Stimulated activated CD8-positive, alpha-beta memory T cell treated with anti-CD3 and anti-CD28 coated beads, Interleukin-7, amount 100 ng/mL, for 4 hours (primary cell): ENCODE results near the gene LRRC4C.
"Not testable (repeated sequence)": the region's sequence is repeated elsewhere in the genome, so short reads cannot be mapped to it uniquely, and the experiment has no call there.

ENCODE experiments used
- DNase-seq, 2 donors: peaks; one replicate each; pipeline ENCODE4 v3.0.0-alpha.2; 2020; ENCODE audit warnings: low read depth in 2 of 2

Gene LRRC4C

GRCh38 chr11:40879911-40880310 lies 579.5 kb downstream of the LRRC4C start:
- no peak for DNase-seq

DNA sequence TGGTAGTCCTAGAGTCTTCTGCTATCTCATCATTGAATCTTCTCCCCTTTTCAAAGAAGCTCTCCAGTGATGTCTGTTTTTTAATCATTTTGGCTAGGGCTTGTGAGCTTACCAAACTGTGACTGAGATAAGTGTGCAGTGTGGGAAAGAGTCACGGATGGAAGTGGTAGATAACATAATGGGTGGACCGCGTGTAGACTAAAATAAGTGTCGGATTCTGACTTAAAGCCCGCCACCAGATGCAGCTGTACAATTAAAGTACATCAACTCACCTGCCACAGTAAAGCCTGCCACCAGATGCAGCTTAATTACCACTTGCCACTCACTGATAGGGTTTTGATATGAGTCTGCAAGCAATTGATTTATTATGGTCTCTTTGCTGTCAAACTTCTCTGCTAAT lies 581.5 kb downstream of the LRRC4C start:
- no peak for DNase-seq

DNA sequence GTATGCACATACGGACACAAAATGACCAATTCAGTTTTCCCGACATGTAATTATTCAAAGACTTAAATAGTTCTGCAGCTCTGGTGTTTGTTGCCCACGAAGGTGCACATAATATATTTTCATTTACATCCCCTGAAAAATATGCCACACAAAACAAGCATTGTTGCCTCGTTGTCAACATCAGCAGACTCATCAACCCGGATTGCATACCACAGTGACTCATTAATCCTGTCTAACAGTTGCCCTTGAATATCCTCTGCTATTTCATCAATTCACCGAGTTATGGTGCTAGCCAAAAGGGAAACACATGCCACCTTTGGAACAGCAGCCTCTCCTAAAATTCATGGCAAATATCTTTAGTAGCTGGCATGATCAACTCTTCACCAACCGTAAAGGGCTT lies 582.2 kb downstream of the LRRC4C start:
- DNase-seq: no peak

DNA sequence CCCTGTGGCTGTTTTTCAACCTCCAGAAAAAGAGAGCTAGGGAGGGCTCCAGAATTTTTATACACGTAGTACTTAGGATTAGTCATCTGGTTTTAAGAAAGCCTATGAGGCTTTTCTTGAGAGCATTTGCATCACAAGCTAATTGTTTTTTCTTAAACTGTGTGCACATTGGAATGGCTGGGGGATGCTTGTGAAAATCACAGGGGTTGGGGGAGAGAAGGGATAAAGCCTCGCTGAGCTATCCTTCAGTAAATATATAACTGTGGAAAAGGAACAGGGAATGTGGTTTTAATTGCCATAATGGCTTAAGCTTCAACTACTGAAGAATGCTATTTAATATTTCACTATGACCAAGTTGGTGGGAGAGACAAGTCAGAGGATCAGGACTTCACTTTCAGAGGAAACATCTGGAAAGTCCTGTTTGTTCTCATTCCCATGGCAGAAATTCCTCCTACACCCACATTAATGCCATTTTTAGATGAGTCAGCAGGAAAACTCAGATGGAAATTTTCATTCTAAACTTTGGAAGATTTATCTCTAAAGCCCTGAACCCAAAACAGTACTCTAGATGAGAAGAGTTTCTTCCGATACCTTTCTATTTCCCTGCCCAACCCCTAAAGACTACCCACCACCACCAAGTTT lies 591.3 kb downstream of the LRRC4C start:
- no peak for DNase-seq

GRCh38 chr11:40857754-40858153 lies 601.7 kb downstream of the LRRC4C start:
- DNase-seq: not testable (repeated sequence)

DNA sequence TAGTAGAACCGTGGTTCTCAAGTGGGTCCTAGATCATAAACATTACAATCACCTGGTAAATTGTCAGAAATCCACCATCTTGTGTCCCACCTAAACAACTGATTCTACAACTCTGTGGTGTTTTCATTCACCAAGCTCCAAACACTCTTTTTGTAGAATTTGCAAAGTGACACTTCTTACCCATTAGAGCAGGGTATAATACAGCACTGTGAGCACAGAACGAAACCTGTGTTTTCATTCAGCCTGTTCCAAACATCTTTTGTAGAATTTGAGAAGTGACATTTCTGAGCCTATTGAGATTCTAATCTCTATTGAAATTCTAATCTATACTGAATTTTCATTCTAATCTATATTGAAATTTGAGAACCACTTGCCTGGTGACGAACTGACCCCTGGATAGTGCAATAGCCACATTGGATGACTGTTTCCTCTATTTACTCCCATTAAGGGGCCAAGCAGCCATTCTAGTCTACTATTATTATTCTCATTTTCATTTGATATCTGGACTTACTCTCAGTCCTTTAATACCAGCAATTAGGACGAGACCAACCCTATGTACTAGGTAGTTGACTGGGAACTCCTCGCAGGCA lies 616.6 kb downstream of the LRRC4C start:
- DNase-seq: no peak

DNA sequence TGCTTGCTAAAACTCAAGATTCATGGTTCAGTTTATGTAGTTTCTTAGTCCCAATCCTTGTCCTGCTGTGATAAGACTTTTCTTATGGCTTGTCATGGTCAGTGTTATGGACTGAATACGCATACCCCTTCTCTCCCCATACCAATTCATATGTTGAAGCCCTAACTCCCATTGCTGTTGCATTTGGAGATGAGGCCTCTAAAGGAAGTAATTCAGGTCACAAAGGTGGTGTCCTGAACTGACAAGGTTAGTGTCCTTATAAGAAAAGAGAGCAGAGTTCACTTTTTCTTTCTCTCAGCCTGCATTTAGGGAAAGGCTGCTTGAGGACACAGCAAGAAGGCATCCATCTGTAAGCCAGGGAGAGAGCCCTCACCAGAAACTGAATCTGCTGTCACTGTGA lies 618.2 kb downstream of the LRRC4C start:
- no peak for DNase-seq

- no peak for DNase-seq
Measured at GRCh38 chr11:40838181-40838683, 621.2 kb downstream of the LRRC4C start.

GRCh38 chr11:40827116-40827515 lies 632.3 kb downstream of the LRRC4C start:
- no peak for DNase-seq

GRCh38 chr11:40826601-40827000 lies 632.9 kb downstream of the LRRC4C start:
- DNase-seq: no peak

GRCh38 chr11:40825201-40825834 lies 634.1 kb downstream of the LRRC4C start:
- DNase-seq: no peak

DNA sequence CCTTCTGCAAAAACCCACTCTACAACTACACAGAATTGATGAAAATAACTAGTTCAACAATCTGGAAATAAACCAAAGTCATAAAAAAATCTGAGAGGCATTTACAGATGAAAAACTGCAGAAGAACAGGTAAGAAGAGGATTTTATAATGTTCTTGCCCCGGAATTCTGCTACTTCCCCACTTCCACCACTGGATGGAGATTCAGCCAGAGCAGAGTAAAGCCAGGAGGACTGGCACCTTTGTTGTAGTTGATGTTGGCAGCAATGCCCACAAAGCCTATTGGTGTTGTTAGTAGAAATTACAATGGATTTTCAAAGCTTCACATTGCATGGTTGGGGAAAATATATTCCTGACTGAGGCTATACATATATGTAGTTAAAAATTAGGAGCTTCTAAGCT lies 640.2 kb downstream of the LRRC4C start:
- no peak for DNase-seq

- DNase-seq: no peak
Measured at GRCh38 chr11:40816976-40817375, 642.5 kb downstream of the LRRC4C start.

DNA sequence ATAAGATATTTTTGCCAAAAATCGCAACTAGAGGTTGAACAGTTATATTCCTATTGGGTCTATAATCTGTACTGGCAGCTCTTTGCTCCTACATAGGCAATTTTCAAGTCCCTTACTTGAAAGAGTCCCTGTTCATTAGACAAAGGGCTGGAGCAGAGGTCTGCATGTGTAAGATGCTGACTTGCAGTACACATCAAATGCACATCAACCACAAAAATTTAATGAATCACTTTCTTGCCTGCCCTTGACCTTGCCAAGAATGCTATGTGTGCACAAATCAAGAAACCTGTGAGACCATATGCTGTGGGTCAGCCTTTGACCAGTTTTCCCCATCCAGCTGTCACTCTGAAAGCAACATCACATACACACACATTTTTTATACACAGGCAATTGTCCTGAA lies 661.5 kb downstream of the LRRC4C start:
- no peak for DNase-seq

DNA sequence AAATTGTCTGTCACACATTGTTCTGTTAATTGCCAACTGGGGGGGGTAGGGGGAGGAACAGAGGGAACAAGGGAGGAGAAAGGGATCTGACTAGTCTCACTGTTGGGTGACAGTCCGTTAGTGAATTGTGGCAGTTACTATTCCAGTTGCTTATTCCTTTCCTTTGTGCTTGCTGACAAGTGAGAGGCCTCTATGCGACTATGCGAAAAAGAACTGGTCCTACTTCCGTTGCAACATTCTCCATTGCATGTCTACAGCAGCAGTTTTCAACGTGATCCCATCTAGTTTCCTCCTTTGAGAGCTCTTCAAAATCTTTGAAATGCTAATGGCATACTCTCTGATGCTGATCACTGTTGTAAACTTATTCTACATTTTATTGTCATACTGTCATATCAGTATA lies 672.2 kb downstream of the LRRC4C start:
- no peak for DNase-seq

GRCh38 chr11:40763046-40763445 lies 696.4 kb downstream of the LRRC4C start:
- no peak for DNase-seq

- no peak for DNase-seq
Measured at GRCh38 chr11:40759341-40759740, 700.1 kb downstream of the LRRC4C start.

- no peak for DNase-seq
Measured at GRCh38 chr11:40754297-40754696, 705.2 kb downstream of the LRRC4C start.

DNA sequence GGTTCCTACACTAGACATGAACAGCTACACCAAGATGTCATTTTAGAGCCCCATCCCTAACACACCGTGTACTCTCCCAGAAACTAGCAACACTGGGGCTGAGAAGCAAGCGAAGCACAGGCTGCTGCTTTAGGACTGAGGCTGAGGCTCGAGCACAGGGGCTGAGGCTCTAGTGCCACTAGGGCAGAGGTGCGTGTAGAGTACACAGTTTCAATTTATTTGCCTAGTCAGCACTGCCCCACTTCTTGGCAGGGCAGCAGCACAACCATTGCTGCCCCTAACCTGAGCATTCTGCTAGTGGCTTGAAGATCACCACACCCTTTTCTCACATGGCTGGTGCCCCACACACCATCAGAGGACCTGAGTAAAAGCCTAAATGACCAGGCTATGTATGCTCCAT lies 713.2 kb downstream of the LRRC4C start:
- no peak for DNase-seq

DNA sequence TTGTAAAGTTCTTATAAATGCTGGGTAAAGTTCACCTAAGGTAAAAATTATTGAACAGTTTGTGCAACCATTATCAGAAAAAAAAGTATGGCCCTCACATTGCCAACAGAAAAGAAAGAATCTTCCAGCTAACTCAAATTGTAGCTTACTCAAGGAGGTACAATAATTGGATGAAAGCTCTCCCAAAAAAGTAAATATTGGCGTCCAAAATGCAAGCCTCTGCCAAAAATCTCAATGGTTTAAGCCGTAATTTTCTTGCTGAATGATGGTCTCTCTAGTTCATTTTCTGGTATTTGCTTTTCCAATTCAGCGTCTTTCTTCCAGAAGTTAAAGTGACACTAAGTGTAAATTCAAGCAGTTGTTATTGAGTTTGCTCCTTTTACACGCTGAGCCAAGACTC lies 727.3 kb downstream of the LRRC4C start:
- DNase-seq: no peak

- DNase-seq: no peak
Measured at GRCh38 chr11:40722179-40722795, 737.2 kb downstream of the LRRC4C start.

DNA sequence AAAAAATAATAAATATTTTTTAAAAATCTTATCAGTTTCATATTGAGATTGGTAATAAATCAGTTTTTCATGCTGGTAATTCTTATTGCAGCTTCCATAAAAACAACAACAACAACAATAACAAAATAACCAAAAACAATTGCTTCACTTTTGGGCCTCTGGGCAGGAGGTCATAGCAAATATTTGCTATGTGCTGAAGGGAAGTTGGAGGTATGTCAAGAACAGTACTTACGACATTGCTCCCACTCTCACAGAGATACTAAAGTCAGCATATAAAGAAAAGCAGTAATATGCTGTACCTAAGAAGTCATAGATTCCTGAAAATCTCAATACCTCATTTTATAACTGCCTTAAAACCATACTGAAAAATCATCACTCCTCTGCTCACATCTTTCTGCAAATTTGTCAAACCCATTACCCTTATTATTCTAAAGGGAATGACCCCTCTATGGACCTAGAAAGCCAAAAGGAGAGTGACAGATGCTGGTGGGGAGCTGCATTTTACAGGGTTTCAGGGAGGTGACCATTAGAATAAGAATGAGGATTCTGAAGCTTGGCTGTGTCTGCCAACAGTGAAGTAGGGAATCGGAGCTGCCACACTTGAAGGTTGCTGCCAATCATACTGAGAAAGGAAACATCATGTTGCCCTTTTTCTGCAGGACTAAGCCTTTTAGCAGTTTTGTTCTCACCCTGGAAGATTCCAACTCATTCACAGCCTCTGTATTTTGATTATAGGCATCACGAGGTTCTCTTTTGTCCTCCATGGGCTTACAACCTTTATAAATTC lies 742.9 kb downstream of the LRRC4C start:
- no peak for DNase-seq
